ENCODE measurements around the gene COPS9. TPM values are rescaled to one million over a fixed set of nuclear protein-coding genes. Genes with fewer than 3 reads are reported as not detected.

The COPS9 gene
- total RNA-seq, 1 experiment from 2014 or later, result 202 TPM

DNA sequence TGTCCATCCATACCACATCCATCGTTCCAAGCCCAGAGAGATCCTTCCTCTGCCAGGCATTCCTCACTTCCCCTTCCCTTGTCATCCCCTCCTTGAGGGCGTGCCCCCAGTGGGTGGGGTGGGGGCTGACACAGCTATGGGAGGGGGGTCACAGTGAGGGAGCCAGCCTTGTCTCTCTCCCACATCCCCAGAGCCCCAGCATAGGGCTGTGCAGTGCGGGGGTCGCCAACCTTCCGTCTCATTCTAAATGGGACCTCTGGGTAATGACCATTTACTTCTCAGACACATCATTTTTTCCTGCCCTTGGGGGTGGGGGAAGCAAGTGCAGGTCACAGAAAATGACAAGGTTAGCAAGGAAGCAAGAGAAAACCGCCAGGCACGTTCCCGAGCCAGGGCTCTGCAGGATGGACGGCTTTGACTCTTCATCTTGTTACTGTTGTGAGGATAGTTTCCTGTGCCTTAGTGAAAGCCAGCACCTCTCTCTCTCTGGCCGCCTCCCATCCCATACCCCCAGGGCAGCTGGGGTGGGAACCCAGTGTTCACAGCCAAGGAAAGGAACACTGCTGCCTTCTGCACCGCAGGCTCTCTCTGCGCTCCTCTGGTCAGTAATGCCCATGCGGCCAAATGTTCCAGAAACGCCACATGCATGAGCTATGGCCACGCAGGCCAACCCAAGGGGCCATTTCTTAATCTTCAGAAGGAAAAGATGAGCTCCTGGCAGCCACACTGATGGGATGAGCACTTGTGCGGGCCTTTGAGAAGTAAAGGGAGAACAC is 27.0 kb upstream of the COPS9 start:
- Histone ChIP-seq H3F3A (ENCODE audit: insufficient read depth, low read depth) (peaks cover 8% of the 10 kb centered on the region; the same call in 1 of the 2 replicates), H4K20me1 (ENCODE audit: insufficient read depth) (no peaks in the 10 kb centered on the region), H3K4me3 (no peak overlapping the region), H3K9me3 (ENCODE audit: insufficient read depth, low read depth) (no peaks in the 10 kb centered on the region), H3K4me1 (replicated peaks; ENCODE audit: insufficient read depth) (no peaks in the 10 kb centered on the region), H2AFZ (no peak overlapping the region), H3K27ac (no peak overlapping the region), H3K36me3 (ENCODE audit: low read depth) (no peaks in the 10 kb centered on the region), H3K4me2 (no peak overlapping the region), H3K9me2 (ENCODE audit: insufficient read depth) (no peaks in the 10 kb centered on the region), H3K79me2 (ENCODE audit: low read depth) (no peaks in the 10 kb centered on the region), H3K27me3 (ENCODE audit: insufficient read depth, low read depth) (peaks cover 70% of the 10 kb centered on the region)
- TF ChIP-seq, protein P1, sequence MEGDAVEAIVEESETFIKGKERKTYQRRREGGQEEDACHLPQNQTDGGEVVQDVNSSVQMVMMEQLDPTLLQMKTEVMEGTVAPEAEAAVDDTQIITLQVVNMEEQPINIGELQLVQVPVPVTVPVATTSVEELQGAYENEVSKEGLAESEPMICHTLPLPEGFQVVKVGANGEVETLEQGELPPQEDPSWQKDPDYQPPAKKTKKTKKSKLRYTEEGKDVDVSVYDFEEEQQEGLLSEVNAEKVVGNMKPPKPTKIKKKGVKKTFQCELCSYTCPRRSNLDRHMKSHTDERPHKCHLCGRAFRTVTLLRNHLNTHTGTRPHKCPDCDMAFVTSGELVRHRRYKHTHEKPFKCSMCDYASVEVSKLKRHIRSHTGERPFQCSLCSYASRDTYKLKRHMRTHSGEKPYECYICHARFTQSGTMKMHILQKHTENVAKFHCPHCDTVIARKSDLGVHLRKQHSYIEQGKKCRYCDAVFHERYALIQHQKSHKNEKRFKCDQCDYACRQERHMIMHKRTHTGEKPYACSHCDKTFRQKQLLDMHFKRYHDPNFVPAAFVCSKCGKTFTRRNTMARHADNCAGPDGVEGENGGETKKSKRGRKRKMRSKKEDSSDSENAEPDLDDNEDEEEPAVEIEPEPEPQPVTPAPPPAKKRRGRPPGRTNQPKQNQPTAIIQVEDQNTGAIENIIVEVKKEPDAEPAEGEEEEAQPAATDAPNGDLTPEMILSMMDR (conservative IDR thresholded peaks at IDR 0.05), result no peak
- TF ChIP-seq EZH2 (IDR thresholded peaks at IDR 0.05; ENCODE audit: low read depth), result no peak
- no peak for DNase-seq
- ChIA-PET POLR2A (ENCODE audit: unreplicated experiment) (no interaction called here), CTCF (no interaction called here)
- intact Hi-C loops (cut with micrococcal nuclease; ENCODE audit: unreplicated experiment), result no loop called here
- no TSS peak for BruUV-seq (replicated peaks)

DNA sequence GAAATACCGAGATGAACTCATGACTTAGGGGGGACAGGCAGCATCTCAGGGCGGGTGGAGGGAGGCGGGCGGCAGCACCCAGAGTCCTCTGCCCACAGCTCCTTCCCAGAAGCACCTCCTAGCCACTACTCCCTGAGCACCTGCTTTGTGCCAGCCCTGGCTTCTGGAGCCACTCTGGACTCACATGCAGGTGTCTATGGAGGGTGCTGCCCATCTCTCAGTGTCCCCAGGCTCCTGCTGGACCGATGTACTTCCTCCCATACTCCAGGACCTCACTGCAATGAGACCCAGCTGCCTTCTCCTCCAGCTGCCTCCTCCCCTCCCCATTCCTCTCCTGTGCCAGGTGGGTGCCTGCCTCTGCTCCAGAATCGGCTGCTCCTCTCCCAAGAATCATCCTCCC is 26.4 kb upstream of the COPS9 start:
- H3K27ac ChIP-seq, result no peak overlapping the region
- H3K9me2 ChIP-seq (ENCODE audit: insufficient read depth), result no peaks in the 10 kb centered on the region
- intact Hi-C loops (cut with micrococcal nuclease; ENCODE audit: unreplicated experiment), result no loop called here
- ChIA-PET POLR2A (ENCODE audit: unreplicated experiment) (no interaction called here), CTCF (no interaction called here)
- H3K4me2 ChIP-seq, result no peak overlapping the region
- no peak for DNase-seq
- no peaks in the 10 kb centered on the region for H3K9me3 ChIP-seq (ENCODE audit: insufficient read depth, low read depth)
- TF ChIP-seq, protein P1 (conservative IDR thresholded peaks at IDR 0.05), result no peak
- no peak for TF ChIP-seq EZH2 (IDR thresholded peaks at IDR 0.05; ENCODE audit: low read depth)
- no peaks in the 10 kb centered on the region for H3K79me2 ChIP-seq (ENCODE audit: low read depth)
- peaks cover 64% of the 10 kb centered on the region for H3K27me3 ChIP-seq (ENCODE audit: insufficient read depth, low read depth)
- no peaks in the 10 kb centered on the region for H3K36me3 ChIP-seq (ENCODE audit: low read depth)
- no peaks in the 10 kb centered on the region for H3K4me1 ChIP-seq (replicated peaks; ENCODE audit: insufficient read depth)
- no peak overlapping the region for H2AFZ ChIP-seq
- BruUV-seq (replicated peaks), result no TSS peak
- no peaks in the 10 kb centered on the region for H4K20me1 ChIP-seq (ENCODE audit: insufficient read depth)
- no peak overlapping the region for H3K4me3 ChIP-seq
- peaks cover 8% of the 10 kb centered on the region; the same call in 1 of the 2 replicates for H3F3A ChIP-seq (ENCODE audit: insufficient read depth, low read depth)

DNA sequence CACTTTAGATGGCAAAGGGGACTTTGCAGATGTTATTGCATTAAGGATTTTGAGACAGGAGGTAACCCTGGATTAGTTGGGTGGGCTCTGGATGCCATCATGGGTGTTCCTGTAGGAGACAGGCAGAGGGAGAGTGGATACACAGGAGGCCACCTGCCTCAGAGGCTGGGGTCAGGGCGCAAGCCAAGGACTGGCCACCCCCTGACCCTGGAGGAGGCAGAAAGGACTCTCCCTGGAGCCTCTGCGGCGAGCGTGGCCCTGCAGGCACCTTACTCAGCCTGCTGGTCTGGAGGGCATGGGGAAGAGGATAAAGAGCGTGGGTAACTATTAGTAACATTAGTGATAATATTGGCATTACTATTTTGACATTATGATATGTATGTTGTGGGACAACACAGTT is 25.9 kb upstream of the COPS9 start:
- Histone ChIP-seq H3K4me1 (replicated peaks; ENCODE audit: insufficient read depth) (no peaks in the 10 kb centered on the region), H3K9me3 (ENCODE audit: insufficient read depth, low read depth) (no peaks in the 10 kb centered on the region), H2AFZ (no peak overlapping the region), H4K20me1 (ENCODE audit: insufficient read depth) (no peaks in the 10 kb centered on the region), H3F3A (ENCODE audit: insufficient read depth, low read depth) (peaks cover 8% of the 10 kb centered on the region; the same call in 1 of the 2 replicates), H3K27me3 (ENCODE audit: insufficient read depth, low read depth) (peaks cover 59% of the 10 kb centered on the region), H3K27ac (no peak overlapping the region), H3K9me2 (ENCODE audit: insufficient read depth) (no peaks in the 10 kb centered on the region), H3K36me3 (ENCODE audit: low read depth) (no peaks in the 10 kb centered on the region), H3K4me3 (no peak overlapping the region), H3K79me2 (ENCODE audit: low read depth) (no peaks in the 10 kb centered on the region), H3K4me2 (no peak overlapping the region)
- intact Hi-C loops (cut with micrococcal nuclease; ENCODE audit: unreplicated experiment), result no loop called here
- no peak for DNase-seq
- ChIA-PET POLR2A (ENCODE audit: unreplicated experiment) (no interaction called here), CTCF (no interaction called here)
- TF ChIP-seq, protein P1 (conservative IDR thresholded peaks at IDR 0.05), result no peak
- TF ChIP-seq EZH2 (IDR thresholded peaks at IDR 0.05; ENCODE audit: low read depth), result no peak
- no TSS peak for BruUV-seq (replicated peaks)
